Stimulated activated CD8-positive, alpha-beta memory T cell treated with anti-CD3 and anti-CD28 coated beads, Interleukin-7, amount 100 ng/mL, for 4 hours (primary cell): Measurements from ENCODE around the gene KRT80.

Experiments used
- DNase-seq, 2 donors: peaks; one replicate each; pipeline ENCODE4 v3.0.0-alpha.2; 2020; ENCODE audit warnings: low read depth in 2 of 2

KRT80 gene

GRCh38 chr12:52179396-52179973 lies 12.3 kb downstream of the KRT80 start:
- no peak for DNase-seq

- no peak for DNase-seq
Observed at GRCh38 chr12:52178984-52179383, 12.8 kb downstream of the KRT80 start.

- DNase-seq = no peak
Observed at GRCh38 chr12:52178443-52178842, 13.4 kb downstream of the KRT80 start.

GRCh38 chr12:52175371-52176350 lies 16.2 kb downstream of the KRT80 start:
- no peak for DNase-seq

- no peak for DNase-seq
Observed at GRCh38 chr12:52173526-52173925, 18.3 kb downstream of the KRT80 start.

- DNase-seq = no peak
Observed at GRCh38 chr12:52172956-52173355, 18.9 kb downstream of the KRT80 start.

- no peak for DNase-seq
Observed at GRCh38 chr12:52171950-52172512, 19.8 kb downstream of the KRT80 start.

GRCh38 chr12:52170827-52171226 lies 21.0 kb downstream of the KRT80 start:
- no peak for DNase-seq

GRCh38 chr12:52169886-52170285 lies 21.9 kb downstream of the KRT80 start:
- no peak for DNase-seq

- DNase-seq = no peak
Observed at GRCh38 chr12:52168019-52168717, 23.6 kb downstream of the KRT80 start.

GRCh38 chr12:52167526-52167925 lies 24.3 kb downstream of the KRT80 start:
- DNase-seq = no peak

- no peak for DNase-seq
Observed at GRCh38 chr12:52166672-52167071, 25.1 kb downstream of the KRT80 start.

- DNase-seq = no peak
Observed at GRCh38 chr12:52165096-52165855, 26.5 kb downstream of the KRT80 start.

- DNase-seq = no peak
Observed at GRCh38 chr12:52164624-52165023, 27.2 kb downstream of the KRT80 start.

GRCh38 chr12:52162981-52163380 lies 28.8 kb downstream of the KRT80 start:
- DNase-seq = no peak

GRCh38 chr12:52160200-52160599 lies 31.6 kb downstream of the KRT80 start:
- DNase-seq = no peak

GRCh38 chr12:52157566-52158150 lies 34.2 kb downstream of the KRT80 start:
- DNase-seq = no peak

- DNase-seq = peak; percentile 38 to 43
Observed at GRCh38 chr12:52156757-52157565, 34.9 kb downstream of the KRT80 start.

- DNase-seq = no peak
Observed at GRCh38 chr12:52156311-52156710, 35.5 kb downstream of the KRT80 start.
